TTC549 (cell line): ENCODE results near the gene ARL6IP6.
A peak's percentile ranks its signal among the peaks of the same experiment; 100 is the strongest.
"Not testable (repeated sequence)": the region's sequence is repeated elsewhere in the genome, so short reads cannot be mapped to it uniquely, and the experiment has no call there.

ENCODE experiments used
- FAIRE-seq: peaks from 2 replicates; lab custom pipeline; 2012; peaks lifted over from hg19 to GRCh38; lab: Jason Lieb, UNC

The ARL6IP6 gene

GRCh38 chr2:152723918-152724317 lies 5.5 kb downstream of the ARL6IP6 start:
- FAIRE-seq: no peak

- FAIRE-seq: no peak
Observed at GRCh38 chr2:152729844-152730243, 11.4 kb downstream of the ARL6IP6 start.

- FAIRE-seq: no peak
Observed at GRCh38 chr2:152730591-152731333, 12.3 kb downstream of the ARL6IP6 start.

GRCh38 chr2:152737509-152737908 lies 19.1 kb downstream of the ARL6IP6 start:
- not testable (repeated sequence) for FAIRE-seq

GRCh38 chr2:152738438-152738837 lies 20.0 kb downstream of the ARL6IP6 start:
- FAIRE-seq: no peak

- not testable (repeated sequence) for FAIRE-seq
Observed at GRCh38 chr2:152739705-152740104, 21.3 kb downstream of the ARL6IP6 start.

- FAIRE-seq: peak; percentile 99
Observed at GRCh38 chr2:152740743-152741328, 22.4 kb downstream of the ARL6IP6 start.

- FAIRE-seq: peak; percentile 39
Observed at GRCh38 chr2:152743002-152743401, 24.6 kb downstream of the ARL6IP6 start.

- not testable (repeated sequence) for FAIRE-seq
Observed at GRCh38 chr2:152747751-152748150, 29.3 kb downstream of the ARL6IP6 start.

GRCh38 chr2:152755029-152755428 lies 36.6 kb downstream of the ARL6IP6 start:
- no peak for FAIRE-seq

- FAIRE-seq: no peak
Observed at GRCh38 chr2:152759290-152760072, 41.1 kb downstream of the ARL6IP6 start.

GRCh38 chr2:152761214-152761613 lies 42.8 kb downstream of the ARL6IP6 start:
- FAIRE-seq: no peak

- no peak for FAIRE-seq
Observed at GRCh38 chr2:152762202-152762601, 43.8 kb downstream of the ARL6IP6 start.

GRCh38 chr2:152763208-152763607 lies 44.8 kb downstream of the ARL6IP6 start:
- not testable (repeated sequence) for FAIRE-seq

- FAIRE-seq: no peak
Observed at GRCh38 chr2:152763651-152764050, 45.2 kb downstream of the ARL6IP6 start.

GRCh38 chr2:152766928-152767327 lies 48.5 kb downstream of the ARL6IP6 start:
- no peak for FAIRE-seq

- FAIRE-seq: no peak
Observed at GRCh38 chr2:152781175-152781574, 62.8 kb downstream of the ARL6IP6 start.

GRCh38 chr2:152782171-152782570 lies 63.8 kb downstream of the ARL6IP6 start:
- no peak for FAIRE-seq

- no peak for FAIRE-seq
Observed at GRCh38 chr2:152790883-152791282, 72.5 kb downstream of the ARL6IP6 start.

- FAIRE-seq: no peak
Observed at GRCh38 chr2:152791979-152792378, 73.6 kb downstream of the ARL6IP6 start.

- FAIRE-seq: no peak
Observed at GRCh38 chr2:152792974-152793373, 74.6 kb downstream of the ARL6IP6 start.

- no peak for FAIRE-seq
Observed at GRCh38 chr2:152796941-152797340, 78.5 kb downstream of the ARL6IP6 start.
